GM18508 (cell line): ENCODE results near the gene CSF1.

Experiments used
- ATAC-seq: cut with Tn5 transposase; IDR thresholded peaks from one replicate; pipeline ENCODE4 v1.9.1; 2021; ENCODE audit warnings: moderate number of reproducible peaks; ENCODE audit not compliant: insufficient read depth, unreplicated experiment

Gene CSF1

DNA sequence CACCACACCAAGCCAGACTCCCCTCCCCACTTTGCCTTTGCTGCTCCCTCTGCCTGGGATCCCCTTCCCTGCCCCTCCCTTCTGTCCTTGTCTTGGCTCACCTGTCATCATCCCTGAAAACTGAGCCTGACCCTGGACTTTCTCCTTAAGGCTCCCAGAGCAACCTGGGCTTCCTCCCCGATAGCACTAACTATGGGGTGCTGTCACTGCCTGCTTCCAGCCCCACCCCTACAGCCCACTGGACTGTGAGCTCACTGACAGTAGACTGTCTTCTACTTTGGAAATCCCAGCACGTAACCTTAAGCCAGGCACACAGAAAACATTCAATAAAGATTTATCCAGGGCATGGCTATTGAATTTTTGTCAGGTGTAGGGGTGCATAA, 9.5 kb upstream of the CSF1 start:
- ATAC-seq, result no peak

DNA sequence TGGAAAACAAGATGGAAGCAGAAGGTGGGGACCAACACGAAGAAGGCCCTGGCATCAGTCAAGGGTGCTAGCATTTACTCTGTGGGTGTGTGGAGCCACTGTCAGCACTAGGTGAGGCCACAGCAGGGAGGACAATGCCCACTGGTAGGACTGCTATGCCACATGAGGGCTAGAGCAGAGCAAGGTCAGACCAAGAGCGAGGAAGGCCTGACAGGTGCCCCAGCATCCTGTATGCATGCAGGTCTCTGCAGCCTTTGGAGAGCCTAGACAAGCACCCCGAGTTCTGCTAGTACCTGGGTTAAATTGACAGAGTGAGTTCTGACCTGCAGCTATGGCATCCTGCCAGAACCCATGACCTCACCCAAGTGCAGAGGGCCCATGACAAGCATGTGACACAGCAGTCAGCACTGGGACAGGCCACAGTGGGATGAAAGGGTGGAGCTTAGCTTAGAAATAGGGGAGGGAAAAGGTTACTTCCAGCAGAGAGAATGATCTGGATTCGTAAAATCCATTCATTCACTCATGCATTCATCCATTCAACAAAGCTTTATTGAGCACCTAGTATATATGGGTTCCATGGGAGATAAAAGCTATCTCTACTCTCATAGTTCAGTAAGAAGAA, 9.0 kb upstream of the CSF1 start:
- ATAC-seq, result no peak

- no peak for ATAC-seq
These were observed 8.3 kb upstream of the CSF1 start for GRCh38 chr1:109902204-109902985.

DNA sequence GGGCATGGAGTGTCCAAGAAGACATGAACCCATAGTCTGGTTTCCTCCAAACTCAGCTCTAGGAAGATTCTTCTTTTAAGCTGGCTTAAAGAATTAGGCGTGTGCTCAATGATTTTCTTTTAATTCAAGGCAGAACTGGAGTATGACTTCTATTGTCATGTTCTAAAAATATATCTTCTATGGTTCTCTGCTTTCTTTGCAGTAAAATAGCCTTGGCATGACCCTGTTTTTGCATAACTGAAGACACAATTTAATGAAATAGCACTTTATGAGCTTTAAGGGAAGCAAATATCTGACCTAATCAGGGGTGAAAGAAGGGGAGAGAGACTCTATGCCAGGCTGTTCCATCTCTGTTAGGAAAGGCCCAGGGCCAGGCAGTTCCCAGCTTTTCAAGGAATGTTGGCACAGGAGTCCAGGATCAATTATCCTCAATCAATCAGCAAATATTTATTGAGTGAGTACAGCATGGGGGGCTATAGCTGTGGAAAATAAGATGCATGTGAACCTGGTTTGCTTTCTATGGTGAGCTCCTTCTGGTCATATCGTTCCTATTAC, 7.2 kb upstream of the CSF1 start:
- ATAC-seq, result no peak

GRCh38 chr1:109904105-109904817, 6.4 kb upstream of the CSF1 start:
- no peak for ATAC-seq

- ATAC-seq, result no peak
These were observed 5.2 kb upstream of the CSF1 start for GRCh38 chr1:109905491-109905890.

GRCh38 chr1:109906160-109906838, 4.3 kb upstream of the CSF1 start:
- ATAC-seq, result peak; percentile 79

- no peak for ATAC-seq
These were observed 3.8 kb upstream of the CSF1 start for GRCh38 chr1:109906839-109907180.

GRCh38 chr1:109907190-109907774, 3.4 kb upstream of the CSF1 start:
- no peak for ATAC-seq

DNA sequence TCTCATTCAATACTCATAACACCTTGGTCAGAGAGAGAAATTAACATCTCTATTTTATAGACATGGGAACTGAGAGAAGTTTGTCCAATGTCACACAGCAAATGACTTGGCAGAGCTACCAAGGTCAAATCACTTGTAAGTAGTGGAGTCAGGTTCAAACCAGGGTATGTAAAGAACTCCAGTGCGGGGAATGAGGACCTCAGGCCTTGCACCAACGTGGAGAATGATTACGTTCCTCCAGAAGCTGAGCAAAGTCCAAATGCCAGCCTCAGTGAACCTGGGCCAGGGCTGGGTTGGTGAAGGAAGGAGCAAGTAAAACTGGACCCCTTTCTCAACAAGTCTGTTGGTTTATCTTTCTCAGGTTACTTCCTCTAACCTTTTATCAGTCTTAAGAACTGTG, 1.8 kb upstream of the CSF1 start:
- ATAC-seq, result no peak

DNA sequence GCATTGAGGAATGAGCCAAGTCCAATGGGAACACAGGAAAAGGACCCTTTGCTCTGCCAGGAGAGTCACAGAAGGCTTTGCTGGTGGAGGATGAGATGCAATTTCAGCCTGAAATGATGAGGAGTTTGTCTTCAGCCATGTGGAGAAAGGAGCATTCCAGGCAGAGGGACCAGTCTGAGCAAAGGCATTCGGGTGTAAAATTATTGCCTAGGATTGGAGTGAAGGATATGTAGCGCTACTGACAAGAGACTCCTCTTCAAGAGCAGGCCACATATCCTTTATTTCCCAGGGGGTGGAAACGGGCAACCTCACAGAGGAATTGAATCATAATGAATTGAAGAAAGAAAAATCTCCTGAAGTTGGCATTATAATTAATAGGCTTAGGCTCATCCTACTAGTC, 1.1 kb upstream of the CSF1 start:
- no peak for ATAC-seq

- ATAC-seq, result no peak
These were observed 532 bp downstream of the CSF1 start for GRCh38 chr1:109910963-109911798.

GRCh38 chr1:109912214-109912861, 1.7 kb downstream of the CSF1 start:
- ATAC-seq, result no peak

DNA sequence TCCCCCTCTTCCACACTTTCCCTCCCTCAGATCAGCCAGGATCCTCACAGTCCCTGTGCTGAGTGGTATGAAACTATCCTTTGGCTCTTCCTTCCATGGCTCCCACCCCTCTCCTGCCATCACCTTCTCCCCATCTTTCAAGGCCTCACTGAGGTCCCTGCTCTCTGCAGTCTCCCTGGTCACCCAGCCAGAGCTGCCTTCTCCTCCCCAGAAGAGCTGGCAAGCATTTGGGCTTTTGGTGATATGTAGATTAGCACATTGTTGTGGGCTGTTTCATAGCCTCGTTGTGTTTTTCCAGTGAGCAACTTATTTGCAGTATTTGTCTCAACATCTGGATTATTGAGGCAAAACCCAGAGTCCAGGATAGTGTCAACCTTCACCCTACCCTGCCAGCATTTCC, 2.2 kb downstream of the CSF1 start:
- ATAC-seq, result no peak

DNA sequence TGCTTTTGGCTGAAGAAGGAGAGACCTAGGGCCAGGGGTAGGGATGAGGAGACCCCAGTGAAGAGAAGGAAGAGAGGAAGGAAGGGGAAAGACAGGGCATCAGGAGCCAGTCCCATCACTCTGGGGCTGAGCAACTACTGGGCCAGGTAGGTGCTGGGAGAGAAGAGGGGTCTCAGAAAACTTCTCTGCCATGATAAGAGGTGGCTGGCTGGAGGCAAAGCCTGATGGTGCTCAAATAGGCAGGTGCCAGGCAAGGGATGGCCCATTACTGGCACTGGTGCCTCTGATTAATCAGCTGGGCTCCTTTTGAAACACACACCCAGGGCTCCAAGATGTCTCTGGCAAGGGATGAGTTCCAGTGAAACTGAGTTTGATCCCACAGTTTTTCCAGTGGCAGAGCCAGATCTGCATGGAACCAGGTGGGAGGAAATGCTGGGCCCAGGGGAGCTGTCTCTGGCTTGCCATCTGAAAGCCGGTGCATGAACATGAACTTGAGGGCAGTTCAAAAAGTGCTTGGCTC, 2.8 kb downstream of the CSF1 start:
- ATAC-seq, result no peak

- no peak for ATAC-seq
These were observed 4.1 kb downstream of the CSF1 start for GRCh38 chr1:109914587-109915240.

GRCh38 chr1:109917051-109917767, 6.6 kb downstream of the CSF1 start:
- no peak for ATAC-seq
